Body of pancreas (tissue), 4 donors: Measurements from ENCODE around the gene RBP5. TPM values are rescaled to one million over a fixed set of nuclear protein-coding genes. Genes with fewer than 3 reads are reported as not detected.

ENCODE experiments used
- ATAC-seq: fragments of 150-250 bp; one replicate; pipeline ENCODE4 v1.9.1; 2016
- DNase-seq, 4 donors: peaks; one replicate each; pipeline ENCODE4 v3.0.0-alpha.2; 2019
- H3K27ac ChIP-seq, 4 donors: fragments of 200-600 bp; sonication (generic); 1 replicate in 3 of 4; 2 replicates in 1 of 4; pipeline versions ENCODE4 v1.5.1 to v1.6.1; 2016 to 2019; ENCODE audit warnings: mild to moderate bottlenecking in 1 of 4, mixed read lengths in 1 of 4, moderate library complexity in 1 of 4
- H3K27me3 ChIP-seq, 2 donors: fragments of 200-600 bp; sonication (generic); one replicate each; pipeline ENCODE4 v1.6.0; 2016; ENCODE audit warnings: mild to moderate bottlenecking in 1 of 2
- H3K36me3 ChIP-seq, 2 donors: fragments of 200-600 bp; sonication (generic); replicated peaks in 1 of 2; 2 replicates each; pipeline ENCODE4 v1.5.1; 2016; ENCODE audit warnings: low read depth in 2 of 2; ENCODE audit not compliant: insufficient read depth in 1 of 2
- H3K4me1 ChIP-seq: fragments of 200-600 bp; sonication (generic); one replicate; pipeline ENCODE4 v1.6.0; 2016
- H3K4me3 ChIP-seq, 2 donors: fragments of 200-600 bp; sonication (generic); 1 replicate in 1 of 2; 2 replicates in 1 of 2; pipeline ENCODE4 v1.5.1; 2016 to 2019
- H3K9me3 ChIP-seq, 3 donors: fragments of 200-600 bp; sonication (generic); 1 replicate in 2 of 3; 2 replicates in 1 of 3; pipeline ENCODE4 v1.5.1; 2016
- POLR2A ChIP-seq, 3 donors: fragments of 450-650 bp; IDR thresholded peaks; one replicate each; pipeline ENCODE4 v1.6.1; 2016; ENCODE audit warnings: antibody characterized with exemption in 3 of 3, mild to moderate bottlenecking in 2 of 3
- WGBS, 2 donors: methylation state at CpG; one replicate each; pipeline ENCODE4 v1.1.5; 2017; 5-methylcytosine and 5-hydroxymethylcytosine counted together
- intact Hi-C: fragments of 100-400 bp; cut with DNase I; formaldehyde crosslinking; loops from one replicate; pipeline ENCODE4 v1.15.1; 2023
- total RNA-seq, 2 donors: library from RNA; depleted of rRNA; stranded (reverse); fragments of >200 nt; gene quantifications; one replicate each; pipeline ENCODE4 v1.1.0, GENCODE V29; 2016
- TF ChIP-seq, protein P1 (sequence below), 7 experiments: fragments of 450-650 bp in 4 of 7; fragments of 200-600 bp in 3 of 7; sonication (generic) in 3 of 7; IDR thresholded peaks; one replicate each; pipeline ENCODE4 v1.5.1; 2016 to 2019; ENCODE audit warnings: antibody characterized with exemption in 7 of 7

Gene RBP5
- total RNA-seq, 2 donors from 2014 or later = 1.3 TPM; not detected in 1

DNA sequence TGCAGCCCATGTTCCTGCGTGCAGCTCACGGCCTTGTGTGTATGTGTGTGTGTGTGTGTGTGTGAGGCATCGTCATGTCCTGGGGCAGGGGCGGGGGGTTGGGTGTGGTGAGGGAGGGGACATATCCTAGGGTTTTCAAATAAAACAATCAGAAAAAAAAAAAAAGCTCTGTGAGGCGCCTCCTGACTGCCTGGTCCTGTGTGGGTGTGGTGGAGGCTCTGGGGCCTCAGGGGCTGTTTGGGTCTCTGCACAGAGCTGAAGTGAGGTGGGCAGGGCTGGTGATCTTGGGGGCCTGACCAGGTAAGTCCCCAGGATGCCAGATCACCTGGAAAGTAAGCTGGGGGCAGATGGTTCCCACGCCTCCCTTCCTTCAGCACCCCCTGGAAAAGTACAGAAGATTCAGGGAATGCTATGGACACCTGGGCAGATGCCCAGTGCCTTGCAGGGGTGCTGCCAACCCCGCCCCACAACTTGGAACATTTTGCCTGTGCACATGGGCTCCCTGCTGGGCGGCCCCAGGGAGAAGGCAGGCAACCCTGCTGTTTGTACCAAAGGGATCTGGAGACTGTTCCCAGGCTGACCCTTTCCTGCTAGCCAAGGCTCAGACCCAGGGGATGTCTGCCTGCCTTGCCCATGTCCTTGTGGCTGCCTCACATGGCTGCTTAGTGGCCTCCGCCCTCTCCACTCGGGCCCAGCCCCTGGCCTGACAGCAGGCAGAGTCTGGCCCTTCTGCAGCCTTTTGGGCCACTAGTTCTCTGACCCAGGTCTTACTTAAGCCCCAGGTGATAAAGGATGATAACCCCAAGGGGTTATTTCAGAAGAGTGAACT, 30.3 kb upstream of the RBP5 start:
- H3K27me3 ChIP-seq = no peaks in the 10 kb centered on the region
- ATAC-seq (no peak), DNase-seq (no peak)
- TF ChIP-seq, protein P1, sequence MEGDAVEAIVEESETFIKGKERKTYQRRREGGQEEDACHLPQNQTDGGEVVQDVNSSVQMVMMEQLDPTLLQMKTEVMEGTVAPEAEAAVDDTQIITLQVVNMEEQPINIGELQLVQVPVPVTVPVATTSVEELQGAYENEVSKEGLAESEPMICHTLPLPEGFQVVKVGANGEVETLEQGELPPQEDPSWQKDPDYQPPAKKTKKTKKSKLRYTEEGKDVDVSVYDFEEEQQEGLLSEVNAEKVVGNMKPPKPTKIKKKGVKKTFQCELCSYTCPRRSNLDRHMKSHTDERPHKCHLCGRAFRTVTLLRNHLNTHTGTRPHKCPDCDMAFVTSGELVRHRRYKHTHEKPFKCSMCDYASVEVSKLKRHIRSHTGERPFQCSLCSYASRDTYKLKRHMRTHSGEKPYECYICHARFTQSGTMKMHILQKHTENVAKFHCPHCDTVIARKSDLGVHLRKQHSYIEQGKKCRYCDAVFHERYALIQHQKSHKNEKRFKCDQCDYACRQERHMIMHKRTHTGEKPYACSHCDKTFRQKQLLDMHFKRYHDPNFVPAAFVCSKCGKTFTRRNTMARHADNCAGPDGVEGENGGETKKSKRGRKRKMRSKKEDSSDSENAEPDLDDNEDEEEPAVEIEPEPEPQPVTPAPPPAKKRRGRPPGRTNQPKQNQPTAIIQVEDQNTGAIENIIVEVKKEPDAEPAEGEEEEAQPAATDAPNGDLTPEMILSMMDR (IDR thresholded peaks at IDR 0.05) = no peak
- TF ChIP-seq POLR2A (IDR thresholded peaks at IDR 0.05) = no peak
- H3K36me3 ChIP-seq = no peaks in the 10 kb centered on the region
- intact Hi-C loops = no loop called here
- peaks cover 6% of the 10 kb centered on the region for H3K4me1 ChIP-seq
- H3K27ac ChIP-seq = no peak overlapping the region
- no peaks in the 10 kb centered on the region for H3K9me3 ChIP-seq
- H3K4me3 ChIP-seq = no peak overlapping the region
- WGBS, 2 donors = 79 to 84% methylated on average over 6 to 9 of the region's 10 CpGs

DNA sequence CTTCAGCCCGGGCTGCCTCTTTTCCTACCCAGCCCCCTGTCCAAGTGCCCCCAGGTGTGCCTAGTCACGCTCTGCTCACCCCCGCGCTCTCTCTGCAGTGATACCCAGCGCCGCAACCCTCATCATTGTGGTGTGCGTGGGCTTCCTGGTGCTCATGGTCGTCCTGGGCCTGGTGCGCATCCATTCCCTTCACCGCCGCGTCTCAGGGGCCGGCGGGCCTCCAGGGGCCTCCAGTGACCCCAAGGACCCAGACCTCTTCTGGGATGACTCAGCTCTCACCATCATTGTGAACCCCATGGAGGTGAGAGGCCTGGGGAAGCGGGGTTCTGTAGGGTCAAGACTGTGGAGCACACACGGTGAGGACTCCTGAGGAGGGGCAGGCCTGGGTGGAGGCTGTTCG, 28.7 kb upstream of the RBP5 start:
- no peak overlapping the region for H3K27ac ChIP-seq
- H3K4me3 ChIP-seq = no peak overlapping the region
- TF ChIP-seq, protein P1 (IDR thresholded peaks at IDR 0.05) = no peak
- no peaks in the 10 kb centered on the region for H3K9me3 ChIP-seq
- 92 to 95% methylated on average over 15 to 17 of the region's 17 CpGs for WGBS, 2 donors
- H3K36me3 ChIP-seq = no peaks in the 10 kb centered on the region
- intact Hi-C loops = no loop called here
- ATAC-seq = no peak
- no peaks in the 10 kb centered on the region for H3K27me3 ChIP-seq
- DNase-seq = no peak
- no peaks in the 10 kb centered on the region for H3K4me1 ChIP-seq

DNA sequence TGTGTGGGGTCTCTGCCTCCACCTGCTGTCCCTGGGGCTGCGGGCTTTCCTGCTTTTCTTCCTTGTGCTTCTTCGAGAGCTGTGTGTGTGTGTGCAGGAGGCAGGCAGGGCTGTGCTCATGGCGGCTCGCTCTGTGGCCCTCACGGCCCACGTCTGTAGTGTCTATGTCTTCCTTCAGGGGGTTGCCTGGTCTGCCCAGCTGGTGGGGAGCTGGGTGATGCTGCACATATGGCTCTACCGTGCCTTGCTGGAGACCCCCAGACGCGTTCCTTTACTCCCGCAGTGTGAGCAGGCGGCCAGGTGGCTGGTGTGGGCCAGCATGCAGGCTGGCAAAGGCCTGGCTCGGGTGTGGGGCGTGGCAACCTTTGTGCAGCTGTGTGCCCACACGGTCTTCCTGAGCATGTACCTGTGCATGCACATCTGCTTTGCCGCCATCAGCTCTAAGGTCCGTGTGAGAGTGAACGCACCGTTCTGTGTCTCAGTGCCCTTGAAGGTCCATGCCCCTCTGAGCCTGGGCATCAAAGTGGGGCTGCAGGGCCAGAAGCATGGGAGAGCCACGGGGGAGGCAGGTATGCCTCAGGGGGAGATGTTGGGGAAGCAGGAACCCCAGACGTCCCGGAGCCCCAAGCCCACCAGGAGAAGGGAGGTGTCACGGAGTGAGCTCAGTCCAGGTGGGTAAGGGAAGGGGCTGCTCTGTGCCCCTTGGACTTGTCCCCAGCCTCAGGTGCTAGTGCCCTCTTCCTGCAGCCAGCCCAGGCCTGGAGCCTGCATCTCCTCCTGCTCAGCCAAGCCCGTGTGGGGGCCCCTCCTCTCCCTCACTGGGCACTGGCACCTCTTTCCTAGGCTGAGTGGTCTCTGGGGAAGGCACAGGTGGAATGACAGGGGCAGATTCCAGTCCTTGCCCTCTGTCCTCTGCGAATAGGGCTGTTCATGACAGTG, 27.8 kb upstream of the RBP5 start:
- intact Hi-C loops = no loop called here
- Histone ChIP-seq H3K27ac (no peak overlapping the region), H3K27me3 (no peaks in the 10 kb centered on the region), H3K4me3 (no peak overlapping the region), H3K36me3 (no peaks in the 10 kb centered on the region), H3K9me3 (no peaks in the 10 kb centered on the region), H3K4me1 (no peaks in the 10 kb centered on the region)
- DNase-seq (no peak), ATAC-seq (no peak)
- TF ChIP-seq POLR2A (IDR thresholded peaks at IDR 0.05) = no peak
- TF ChIP-seq, protein P1 (IDR thresholded peaks at IDR 0.05) = no peak
- 80 to 91% methylated on average over 9 to 23 of the region's 24 CpGs for WGBS, 2 donors

DNA sequence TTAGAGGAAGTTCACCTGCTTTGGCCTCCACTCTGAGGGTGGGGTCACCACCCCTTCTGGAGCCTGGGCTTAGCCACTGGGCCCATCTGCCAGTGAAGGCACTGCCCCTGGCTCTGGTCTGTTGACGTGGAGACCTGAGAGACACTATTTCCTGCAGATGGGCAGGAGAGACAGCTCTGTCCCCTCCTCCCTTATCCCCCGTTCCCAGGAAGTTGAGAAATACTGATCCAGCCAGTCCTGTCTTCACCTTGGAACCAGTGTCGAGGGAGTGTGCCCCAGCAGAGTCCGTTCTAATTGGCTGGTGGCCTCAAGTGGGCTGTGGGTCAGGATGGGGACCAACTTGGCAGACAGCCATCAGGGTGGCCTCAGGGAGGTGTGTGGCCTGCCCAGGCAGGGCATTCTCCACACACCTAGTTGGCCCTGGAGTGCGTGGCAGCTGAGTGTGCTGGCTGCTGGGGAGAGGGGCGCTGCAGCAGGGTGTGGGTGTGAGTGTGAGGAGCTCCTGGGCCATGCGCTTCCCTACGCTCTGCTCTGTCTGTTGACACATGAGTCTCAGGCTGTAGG, 26.9 kb upstream of the RBP5 start:
- no peaks in the 10 kb centered on the region for H3K27me3 ChIP-seq
- TF ChIP-seq, protein P1 (IDR thresholded peaks at IDR 0.05) = no peak
- TF ChIP-seq POLR2A (IDR thresholded peaks at IDR 0.05) = no peak
- H3K4me3 ChIP-seq = no peak overlapping the region
- H3K36me3 ChIP-seq = peaks cover 0 to 2% of the 10 kb centered on the region in 2 donors
- DNase-seq (peak in 2 of 4 donors; percentile 27 to 45), ATAC-seq (no peak)
- no peak overlapping the region for H3K27ac ChIP-seq
- intact Hi-C loops = no loop called here
- no peaks in the 10 kb centered on the region for H3K4me1 ChIP-seq
- no peaks in the 10 kb centered on the region for H3K9me3 ChIP-seq
- 82 to 92% methylated on average over 4 to 8 of the region's 8 CpGs for WGBS, 2 donors
